T-helper 2 cell treated with Interferon-gamma antibody and Interleukin-4, amounts not matched to agents 5 μg/mL and 100 μg/mL, for 36 hours (primary cell): ENCODE results near the gene PCSK5.
"Not testable (repeated sequence)": the region's sequence is repeated elsewhere in the genome, so short reads cannot be mapped to it uniquely, and the experiment has no call there.

ENCODE experiments used
- DNase-seq: peaks from one replicate; pipeline ENCODE4 v3.0.0; 2021; ENCODE audit warnings: low spot score
- H3K27ac Mint-ChIP-seq: one replicate; pipeline ENCODE4 v1.8.0; 2021; ENCODE audit warnings: mild to moderate bottlenecking, mixed read lengths
- H3K27me3 Mint-ChIP-seq: one replicate; pipeline ENCODE4 v1.8.0; 2021; ENCODE audit warnings: low read depth, mixed read lengths
- H3K36me3 Mint-ChIP-seq: one replicate; pipeline ENCODE4 v1.8.0; 2021; ENCODE audit warnings: low read depth, mixed read lengths
- H3K4me1 Mint-ChIP-seq: one replicate; pipeline ENCODE4 v1.8.0; 2021; ENCODE audit warnings: low read depth, mixed read lengths
- H3K4me3 Mint-ChIP-seq: one replicate; pipeline ENCODE4 v1.8.0; 2022; ENCODE audit warnings: mild to moderate bottlenecking, moderate library complexity, mixed read lengths
- H3K9me3 Mint-ChIP-seq: one replicate; pipeline ENCODE4 v1.8.0; 2021; ENCODE audit warnings: mixed read lengths

The PCSK5 gene

DNA sequence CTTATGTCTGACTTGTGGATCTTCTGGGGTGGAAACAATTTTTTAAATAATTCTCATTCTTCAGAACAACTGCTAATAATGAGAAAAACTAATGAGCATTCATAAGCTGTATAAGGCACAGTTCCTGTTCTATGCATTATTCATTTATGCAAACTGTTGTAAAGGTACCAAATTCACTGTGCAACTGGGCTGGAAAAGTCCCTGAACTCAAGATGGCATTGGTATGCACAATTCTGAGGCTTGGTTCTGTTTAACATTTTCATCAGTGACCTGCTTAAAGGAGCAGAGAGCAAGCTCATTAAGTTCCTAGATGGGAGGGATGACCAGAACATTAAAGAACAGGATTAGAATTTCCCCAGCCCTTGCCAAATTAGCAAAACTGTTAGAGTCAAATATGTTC lies 399.2 kb downstream of the PCSK5 start:
- no peaks in the 10 kb centered on the region for H3K4me1 Mint-ChIP-seq
- H3K27me3 Mint-ChIP-seq, result no peaks in the 10 kb centered on the region
- H3K27ac Mint-ChIP-seq, result no peak overlapping the region
- no peak overlapping the region for H3K4me3 Mint-ChIP-seq
- H3K36me3 Mint-ChIP-seq, result no peaks in the 10 kb centered on the region
- no peaks in the 10 kb centered on the region for H3K9me3 Mint-ChIP-seq
- no peak for DNase-seq

DNA sequence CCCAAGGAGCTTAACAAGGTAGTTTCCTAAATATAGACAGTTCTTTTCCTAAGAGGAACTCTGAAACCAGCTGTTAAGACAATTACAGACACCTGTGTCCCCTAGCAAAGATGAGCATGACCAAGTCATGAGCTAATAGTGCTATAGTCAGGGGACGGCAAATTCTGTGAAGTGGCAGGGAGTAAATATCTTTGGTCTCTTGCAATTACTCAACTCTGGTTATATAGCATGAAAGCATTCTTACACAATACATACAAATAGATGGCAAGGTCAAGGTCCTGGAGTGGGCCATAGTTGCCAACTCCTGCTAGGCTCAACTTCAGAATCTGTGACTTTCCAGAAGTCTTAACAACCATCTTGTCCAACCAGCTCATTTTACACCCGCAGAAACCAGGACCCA lies 400.1 kb downstream of the PCSK5 start:
- Mint-ChIP-seq H3K27me3 (no peaks in the 10 kb centered on the region), H3K4me1 (no peaks in the 10 kb centered on the region), H3K36me3 (no peaks in the 10 kb centered on the region), H3K9me3 (no peaks in the 10 kb centered on the region), H3K4me3 (no peak overlapping the region), H3K27ac (no peak overlapping the region)
- DNase-seq, result no peak

DNA sequence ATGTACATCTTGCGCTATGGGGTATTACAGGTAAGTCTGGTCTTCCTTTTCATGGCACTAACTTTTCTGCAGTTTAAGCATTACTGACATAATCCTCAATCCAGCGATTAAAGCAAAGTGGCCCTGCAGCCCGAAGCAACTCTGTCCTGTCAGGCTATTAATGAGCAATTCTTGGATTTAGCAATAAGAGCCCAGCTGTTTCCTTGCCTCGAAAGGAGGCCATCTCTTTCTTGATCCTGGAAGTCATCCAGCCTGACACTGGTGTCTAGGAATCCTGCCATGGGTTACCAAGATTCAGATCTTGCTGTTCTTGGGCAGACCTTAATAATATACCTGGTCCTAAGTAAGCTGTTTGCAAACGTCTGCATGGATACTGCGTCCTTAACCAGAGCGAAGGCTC lies 401.8 kb downstream of the PCSK5 start:
- no peak for DNase-seq
- Mint-ChIP-seq H3K27me3 (no peaks in the 10 kb centered on the region), H3K4me1 (no peaks in the 10 kb centered on the region), H3K36me3 (no peaks in the 10 kb centered on the region), H3K9me3 (no peaks in the 10 kb centered on the region), H3K4me3 (no peak overlapping the region), H3K27ac (no peak overlapping the region)

DNA sequence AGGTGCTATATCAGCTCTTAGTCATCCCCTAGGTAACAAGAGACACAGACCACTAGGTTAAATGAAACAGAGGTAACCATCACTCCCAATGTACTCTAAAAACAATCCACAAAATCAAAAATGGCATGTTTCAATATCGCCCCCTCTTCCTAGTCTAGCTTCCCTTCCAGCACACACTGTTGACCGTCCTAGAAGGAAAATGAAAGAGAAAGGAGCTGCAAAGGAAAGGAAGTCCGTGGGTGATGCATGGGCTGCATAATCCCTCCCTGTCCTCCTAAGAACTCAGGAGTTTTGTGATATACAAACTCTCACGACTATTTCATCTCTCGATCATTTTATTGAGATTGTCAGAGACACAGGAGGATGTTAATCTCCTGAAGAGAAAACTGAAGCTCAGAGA lies 402.2 kb downstream of the PCSK5 start:
- peaks cover 2% of the 10 kb centered on the region for H3K4me1 Mint-ChIP-seq
- peaks cover under 1% of the 10 kb centered on the region for H3K27me3 Mint-ChIP-seq
- H3K4me3 Mint-ChIP-seq, result no peak overlapping the region
- H3K27ac Mint-ChIP-seq, result no peak overlapping the region
- no peak for DNase-seq
- H3K9me3 Mint-ChIP-seq, result no peaks in the 10 kb centered on the region
- H3K36me3 Mint-ChIP-seq, result no peaks in the 10 kb centered on the region

DNA sequence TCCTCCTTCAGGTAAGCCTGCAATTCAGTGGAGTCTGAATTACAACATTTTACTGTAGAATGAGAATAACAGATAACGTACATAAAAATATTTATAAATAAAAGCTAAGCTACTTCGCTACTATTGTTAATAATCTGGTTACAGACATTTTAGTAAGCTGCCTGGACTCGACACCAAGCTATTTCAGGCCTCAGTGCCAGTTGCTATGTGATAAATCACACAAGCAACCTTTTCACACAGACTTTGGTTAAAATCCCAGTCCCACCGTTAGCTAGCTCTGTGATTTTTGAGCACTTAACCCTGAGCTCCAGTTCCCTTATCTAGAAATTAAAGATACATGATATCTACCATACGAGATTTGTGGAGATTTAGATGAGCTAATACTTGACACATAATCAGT lies 403.8 kb downstream of the PCSK5 start:
- DNase-seq, result no peak
- H3K27me3 Mint-ChIP-seq, result peaks cover 2% of the 10 kb centered on the region
- no peak overlapping the region for H3K27ac Mint-ChIP-seq
- H3K9me3 Mint-ChIP-seq, result no peaks in the 10 kb centered on the region
- no peak overlapping the region for H3K4me3 Mint-ChIP-seq
- H3K36me3 Mint-ChIP-seq, result no peaks in the 10 kb centered on the region
- H3K4me1 Mint-ChIP-seq, result peaks cover 3% of the 10 kb centered on the region

DNA sequence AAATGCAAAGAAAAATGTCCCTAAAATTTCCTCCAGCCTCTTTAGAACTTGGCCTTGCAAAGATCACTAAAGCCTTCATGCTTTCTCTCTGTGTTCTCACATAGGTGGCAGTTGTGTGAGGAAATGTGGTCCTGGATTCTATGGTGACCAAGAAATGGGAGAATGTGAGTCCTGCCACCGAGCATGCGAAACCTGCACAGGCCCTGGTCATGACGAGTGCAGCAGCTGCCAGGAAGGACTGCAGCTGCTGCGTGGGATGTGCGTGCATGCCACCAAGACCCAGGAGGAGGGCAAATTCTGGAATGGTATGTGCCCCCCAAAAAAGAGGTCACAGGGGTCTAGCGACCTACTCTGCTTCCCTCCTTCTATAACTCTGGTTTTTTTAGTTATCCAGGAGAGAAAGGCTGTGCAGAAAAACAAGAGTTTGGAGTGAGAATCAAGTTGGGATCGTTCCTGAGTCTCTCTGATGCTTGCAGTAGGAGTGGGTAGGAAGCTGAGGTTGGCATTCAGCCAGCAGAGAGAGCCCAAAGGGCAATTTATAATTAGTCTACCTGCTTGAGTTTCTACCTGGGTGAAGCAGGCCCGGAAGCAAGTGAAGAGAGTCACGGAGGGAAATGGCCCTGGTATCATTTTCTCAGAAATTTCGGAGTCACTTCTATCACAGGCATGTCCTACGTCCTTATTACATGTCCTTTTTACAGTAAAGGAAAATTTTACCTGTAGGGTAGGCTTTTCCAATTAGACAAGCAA lies 406.3 kb downstream of the PCSK5 start:
- Mint-ChIP-seq H3K27me3 (peaks cover 2% of the 10 kb centered on the region), H3K36me3 (no peaks in the 10 kb centered on the region), H3K27ac (no peak overlapping the region), H3K9me3 (no peaks in the 10 kb centered on the region), H3K4me3 (no peak overlapping the region), H3K4me1 (peaks cover 3% of the 10 kb centered on the region)
- DNase-seq, result no peak

DNA sequence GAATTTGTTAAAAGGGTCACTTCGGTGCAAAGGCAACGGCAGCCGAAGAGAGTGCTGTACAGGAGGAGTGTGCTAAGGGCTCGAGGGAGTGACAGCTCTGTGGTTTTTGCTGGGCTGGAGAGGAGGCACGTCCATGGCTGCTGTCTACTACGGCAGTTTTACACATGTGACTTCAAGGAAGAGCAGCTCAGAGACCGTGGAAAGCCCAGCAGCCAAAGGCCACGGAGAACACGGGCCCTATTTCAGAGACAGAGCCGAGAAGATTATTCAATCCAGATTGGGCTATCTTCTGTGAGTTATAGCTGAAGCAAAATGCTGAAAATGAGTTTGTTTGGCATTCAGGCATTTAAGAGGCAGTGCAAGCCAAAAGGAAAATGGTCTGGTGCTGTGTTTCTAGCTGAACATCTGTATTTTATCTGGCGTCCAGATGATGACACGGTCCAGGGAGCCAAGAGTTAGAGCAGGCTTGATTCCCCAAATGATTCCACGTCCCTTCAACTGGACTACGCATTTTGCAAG lies 407.3 kb downstream of the PCSK5 start:
- Mint-ChIP-seq H3K36me3 (no peaks in the 10 kb centered on the region), H3K27ac (no peak overlapping the region), H3K27me3 (peaks cover 2% of the 10 kb centered on the region), H3K9me3 (no peaks in the 10 kb centered on the region), H3K4me3 (no peak overlapping the region), H3K4me1 (peaks cover 3% of the 10 kb centered on the region)
- no peak for DNase-seq

DNA sequence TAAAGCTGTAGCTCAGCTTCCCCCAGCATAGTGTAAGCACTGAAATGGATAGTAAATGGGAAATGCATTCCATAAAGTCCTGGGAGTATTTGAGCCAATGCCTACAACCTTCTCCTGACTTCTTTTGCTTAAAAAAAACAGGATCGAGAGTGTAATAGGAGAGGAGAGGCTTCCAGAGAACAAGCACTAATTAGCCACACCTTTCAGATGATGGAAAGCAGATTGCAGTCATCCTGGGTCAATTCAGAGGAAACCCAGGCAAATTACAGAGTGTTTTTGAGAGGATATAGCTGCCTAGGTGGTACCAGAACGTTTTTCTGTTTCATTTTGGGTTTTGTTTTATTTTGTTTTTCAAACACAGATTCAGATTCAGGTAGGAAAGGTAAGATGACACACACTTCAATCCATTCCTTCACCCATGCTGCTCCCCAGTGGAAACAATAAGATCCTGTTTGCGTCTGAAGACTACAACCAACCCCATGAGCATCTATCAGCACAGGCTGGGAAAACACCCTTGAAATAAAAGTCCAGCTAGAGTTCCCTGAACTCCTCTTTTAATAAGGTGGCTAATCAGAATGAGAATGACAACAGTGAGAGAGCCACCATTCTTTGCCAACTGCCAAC lies 408.2 kb downstream of the PCSK5 start:
- no peak for DNase-seq
- no peak overlapping the region for H3K27ac Mint-ChIP-seq
- H3K27me3 Mint-ChIP-seq, result peaks cover 2% of the 10 kb centered on the region
- H3K36me3 Mint-ChIP-seq, result no peaks in the 10 kb centered on the region
- H3K9me3 Mint-ChIP-seq, result no peaks in the 10 kb centered on the region
- no peak overlapping the region for H3K4me3 Mint-ChIP-seq
- peaks cover 3% of the 10 kb centered on the region for H3K4me1 Mint-ChIP-seq

DNA sequence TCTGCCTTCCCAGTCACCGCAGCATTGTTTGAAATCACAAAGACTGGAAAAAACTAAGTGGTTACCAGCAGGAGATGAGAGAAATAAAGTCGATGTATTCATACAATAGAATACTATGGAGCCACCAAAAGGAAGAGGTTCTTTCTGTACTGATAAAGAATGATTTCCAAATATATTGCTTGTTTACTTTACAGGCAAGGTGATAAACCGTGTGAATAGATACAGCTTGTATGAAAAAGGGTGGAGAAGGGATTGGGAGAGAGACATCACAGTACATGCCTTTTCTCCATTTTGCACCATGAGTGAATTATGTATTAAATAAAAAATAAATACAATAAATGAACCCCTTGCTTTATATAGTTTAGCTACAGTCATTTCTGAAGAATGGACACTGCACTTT lies 412.1 kb downstream of the PCSK5 start:
- DNase-seq, result no peak
- no peak overlapping the region for H3K27ac Mint-ChIP-seq
- no peaks in the 10 kb centered on the region for H3K36me3 Mint-ChIP-seq
- no peak overlapping the region for H3K4me3 Mint-ChIP-seq
- H3K4me1 Mint-ChIP-seq, result peaks cover 2% of the 10 kb centered on the region
- no peaks in the 10 kb centered on the region for H3K9me3 Mint-ChIP-seq
- peaks cover 4% of the 10 kb centered on the region for H3K27me3 Mint-ChIP-seq

DNA sequence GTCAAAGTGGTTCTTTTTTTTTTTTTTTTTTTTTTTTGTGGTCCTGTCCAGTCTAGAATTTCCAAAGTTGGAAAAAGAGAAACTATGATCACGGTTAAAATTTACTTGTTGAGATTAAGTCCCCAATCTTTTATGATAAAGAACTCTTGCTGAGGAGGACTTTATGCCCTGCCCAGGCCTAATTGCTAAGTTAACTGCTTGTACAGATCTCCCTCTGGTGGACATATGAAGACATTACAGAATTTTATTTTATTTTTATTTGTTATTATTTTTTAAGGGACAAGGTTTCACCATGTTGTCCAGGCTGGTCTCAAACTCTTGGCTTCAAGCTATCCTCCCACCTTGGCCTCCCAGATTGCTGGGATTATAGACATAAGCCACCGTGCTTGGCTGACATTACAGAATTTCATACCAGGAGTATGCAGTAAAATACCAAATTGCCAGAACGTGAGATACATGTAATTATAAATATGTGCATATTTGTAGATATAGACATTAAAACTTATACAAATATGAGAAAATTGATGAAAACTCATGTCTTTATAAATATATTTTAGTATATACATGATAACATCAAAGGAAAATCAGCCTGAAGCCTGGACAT lies 412.6 kb downstream of the PCSK5 start:
- no peak for DNase-seq
- H3K27me3 Mint-ChIP-seq, result peaks cover 2% of the 10 kb centered on the region

DNA sequence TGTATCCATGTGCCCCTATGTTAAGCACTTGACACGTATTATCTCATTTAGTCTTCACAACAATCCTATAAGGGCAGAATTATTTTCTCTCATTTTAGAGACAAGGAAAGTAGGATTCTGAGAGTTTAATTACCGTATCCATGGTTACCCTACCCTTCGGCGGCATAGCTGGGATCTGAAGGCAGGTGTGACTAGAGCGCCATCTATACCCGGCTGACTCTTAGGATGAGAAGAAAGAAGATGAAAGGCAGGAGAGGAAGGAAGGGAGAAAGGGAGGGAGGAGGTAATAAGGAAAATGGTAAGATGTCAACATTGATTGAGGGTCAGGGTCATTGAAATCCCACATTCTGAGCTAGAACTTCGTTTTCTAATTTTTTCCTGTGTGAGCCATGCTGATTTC lies 416.6 kb downstream of the PCSK5 start:
- not testable (repeated sequence) for H3K9me3 Mint-ChIP-seq, H3K36me3 Mint-ChIP-seq, DNase-seq, H3K27me3 Mint-ChIP-seq, H3K27ac Mint-ChIP-seq, H3K4me1 Mint-ChIP-seq, H3K4me3 Mint-ChIP-seq

More for the DNA sequence above, 412.6 kb downstream of the PCSK5 start:
- Mint-ChIP-seq H3K4me3 (no peak overlapping the region), H3K27ac (no peak overlapping the region), H3K36me3 (no peaks in the 10 kb centered on the region), H3K9me3 (no peaks in the 10 kb centered on the region), H3K4me1 (no peaks in the 10 kb centered on the region)

DNA sequence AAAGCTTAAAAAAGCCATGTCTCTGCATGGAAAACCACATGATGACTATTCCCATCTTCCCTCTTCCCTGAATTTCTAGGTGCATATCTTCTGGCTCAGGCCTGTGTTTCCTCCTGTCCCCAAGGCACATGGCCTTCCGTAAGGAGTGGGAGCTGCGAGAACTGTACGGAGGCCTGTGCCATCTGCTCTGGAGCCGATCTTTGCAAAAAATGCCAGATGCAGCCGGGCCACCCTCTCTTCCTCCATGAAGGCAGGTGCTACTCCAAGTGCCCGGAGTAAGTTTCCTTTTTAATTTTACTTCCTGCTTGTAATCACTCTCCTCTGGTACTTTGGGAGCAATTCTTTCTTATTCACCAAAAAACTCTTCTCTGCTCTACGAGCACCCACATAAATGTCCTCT lies 420.1 kb downstream of the PCSK5 start:
- Mint-ChIP-seq H3K4me3 (no peak overlapping the region), H3K36me3 (no peaks in the 10 kb centered on the region), H3K9me3 (no peaks in the 10 kb centered on the region), H3K27ac (no peak overlapping the region), H3K27me3 (peaks cover 6% of the 10 kb centered on the region), H3K4me1 (no peaks in the 10 kb centered on the region)
- DNase-seq, result no peak

DNA sequence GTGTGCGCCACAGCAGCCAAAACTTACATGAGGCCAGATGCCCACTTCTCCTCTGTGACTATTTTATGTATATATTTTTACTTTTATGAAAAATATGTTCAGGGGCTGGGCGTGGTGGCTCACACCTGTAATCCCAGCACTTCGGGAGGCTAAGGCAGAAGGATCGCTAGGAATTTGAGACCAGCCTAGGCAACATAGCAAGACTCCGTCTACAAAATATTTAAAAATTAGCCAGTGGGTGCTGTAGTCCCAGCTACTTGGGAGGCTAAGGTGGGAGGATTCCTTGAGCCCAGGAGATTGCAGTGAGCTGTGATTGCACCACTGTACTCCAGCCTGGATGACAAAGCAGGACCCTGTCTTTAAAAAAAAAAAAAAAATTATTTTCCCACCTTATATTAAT lies 420.5 kb downstream of the PCSK5 start:
- no peak for DNase-seq
- Mint-ChIP-seq H3K27me3 (peaks cover 6% of the 10 kb centered on the region), H3K9me3 (no peaks in the 10 kb centered on the region), H3K4me1 (no peaks in the 10 kb centered on the region), H3K27ac (no peak overlapping the region), H3K36me3 (no peaks in the 10 kb centered on the region), H3K4me3 (no peak overlapping the region)

DNA sequence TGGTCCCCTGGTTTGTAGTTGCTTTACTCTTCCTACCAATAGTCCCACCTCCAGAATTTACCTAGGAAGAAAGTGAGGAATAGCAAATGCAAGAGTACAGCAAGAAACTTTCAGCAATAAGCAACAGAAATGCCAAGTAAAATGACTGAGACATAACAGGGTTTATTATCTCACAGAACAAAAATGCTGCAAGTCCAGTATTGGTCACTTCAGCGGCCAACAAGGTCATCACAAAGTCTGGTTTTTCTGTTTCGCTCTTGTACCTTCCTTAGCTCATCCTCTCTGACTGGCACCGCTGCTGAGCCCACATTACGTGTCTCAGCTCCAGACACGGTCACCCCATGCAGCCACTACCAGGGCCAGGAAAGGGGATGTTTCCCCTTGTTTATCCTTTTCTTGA lies 421.1 kb downstream of the PCSK5 start:
- Mint-ChIP-seq H3K4me1 (no peaks in the 10 kb centered on the region), H3K36me3 (no peaks in the 10 kb centered on the region), H3K9me3 (no peaks in the 10 kb centered on the region), H3K27ac (no peak overlapping the region), H3K27me3 (peaks cover 6% of the 10 kb centered on the region), H3K4me3 (no peak overlapping the region)
- no peak for DNase-seq
